NAMALWA (cell line): ENCODE measurements around the gene PCTP.

Source experiments
- DNase-seq: peaks from one replicate; pipeline ENCODE4 v3.0.0-alpha.2; 2015; ENCODE audit warnings: low spot score

PCTP gene

DNA sequence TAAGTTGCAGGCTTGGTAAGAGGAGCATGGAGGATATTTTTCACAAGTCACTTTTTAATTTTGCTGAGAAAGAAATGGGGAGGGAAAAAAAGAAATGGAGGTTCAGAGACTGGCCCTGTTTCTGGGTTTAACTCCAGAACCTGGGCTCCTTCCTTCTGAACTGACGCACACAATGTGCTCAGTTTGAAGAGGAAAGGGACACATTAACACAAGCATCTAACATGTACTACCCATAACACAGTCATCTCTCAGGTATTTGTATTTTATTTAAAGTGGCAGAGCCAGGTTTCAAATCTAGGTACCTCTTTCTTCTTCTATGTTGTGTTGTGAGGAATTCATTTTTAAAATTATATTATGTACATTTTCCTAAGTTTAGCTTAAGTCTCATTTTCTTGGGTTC lies 22.9 kb upstream of the PCTP start:
- no peak for DNase-seq

DNA sequence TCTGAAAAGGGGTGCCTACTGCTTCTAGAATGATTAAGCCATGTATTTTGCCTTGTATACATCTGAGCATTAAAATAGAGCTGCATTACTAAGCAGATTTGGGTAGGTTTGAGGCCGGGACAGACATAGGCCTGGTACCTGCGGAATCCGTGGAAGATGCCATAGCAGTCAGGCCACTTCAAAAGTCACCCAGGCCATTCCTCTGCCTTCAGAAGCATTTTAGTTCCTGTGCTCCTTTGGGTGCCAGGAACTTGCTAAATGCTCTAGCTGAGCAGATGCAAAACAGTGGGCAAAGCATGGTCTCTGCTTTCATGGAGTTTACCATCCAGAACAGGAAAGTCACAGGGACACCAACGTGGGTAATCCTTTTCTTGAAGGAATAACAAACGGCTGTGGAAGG lies 22.5 kb upstream of the PCTP start:
- no peak for DNase-seq

DNA sequence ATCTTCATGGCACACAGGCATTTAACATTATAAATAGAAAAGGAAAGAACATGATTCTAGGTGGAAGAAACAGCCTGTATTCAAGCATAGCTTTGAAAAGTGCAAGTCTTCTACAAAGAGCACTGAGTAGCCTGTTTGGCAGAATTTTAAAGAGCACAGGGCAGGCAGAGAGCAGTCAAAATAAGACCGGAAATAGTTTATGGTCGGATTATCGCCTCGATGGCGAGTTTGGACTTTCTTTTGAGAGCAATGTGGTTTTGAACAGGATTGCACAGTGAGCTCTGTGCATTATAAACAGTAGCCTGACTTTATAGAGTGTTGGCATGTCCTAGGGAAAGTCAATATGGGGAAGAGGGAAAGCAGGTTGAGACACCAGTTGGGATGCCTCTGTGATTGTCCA lies 22.0 kb upstream of the PCTP start:
- DNase-seq = no peak

DNA sequence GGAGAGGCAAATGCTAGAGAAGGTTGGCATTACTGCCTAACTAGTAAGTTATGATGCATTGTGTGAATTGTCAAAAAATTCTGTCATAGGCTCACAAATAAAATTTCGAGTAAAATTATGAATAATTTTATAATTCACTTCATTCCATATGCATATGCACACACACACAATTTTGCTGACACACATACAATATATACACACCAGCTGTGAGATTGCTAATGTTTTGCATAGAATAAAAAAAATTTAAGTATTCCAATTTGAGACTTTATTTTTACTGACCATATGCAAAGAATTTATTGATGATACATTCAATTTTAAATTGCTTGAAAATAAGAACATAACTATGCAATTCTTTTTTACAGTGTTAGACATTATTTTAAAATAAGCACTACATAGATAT lies 21.4 kb upstream of the PCTP start:
- no peak for DNase-seq

DNA sequence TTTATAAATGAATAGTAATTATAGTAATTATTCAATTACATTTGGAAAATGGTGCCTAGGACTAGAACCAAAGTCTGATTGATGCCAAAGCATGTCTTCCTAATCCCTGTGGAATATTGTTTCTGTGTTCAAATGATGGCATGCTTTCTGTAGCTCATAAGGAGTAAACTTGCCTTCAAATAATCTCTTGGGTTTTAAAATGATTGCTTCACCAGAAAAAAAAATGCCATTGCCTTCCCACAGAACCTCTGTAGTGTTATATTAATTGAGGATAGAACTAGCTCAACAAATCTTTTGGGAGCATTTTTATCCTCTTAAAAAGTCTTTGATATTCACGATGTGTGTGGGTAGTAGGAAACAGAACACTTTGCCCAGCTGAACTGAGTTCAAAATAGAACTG lies 20.5 kb upstream of the PCTP start:
- DNase-seq = no peak

DNA sequence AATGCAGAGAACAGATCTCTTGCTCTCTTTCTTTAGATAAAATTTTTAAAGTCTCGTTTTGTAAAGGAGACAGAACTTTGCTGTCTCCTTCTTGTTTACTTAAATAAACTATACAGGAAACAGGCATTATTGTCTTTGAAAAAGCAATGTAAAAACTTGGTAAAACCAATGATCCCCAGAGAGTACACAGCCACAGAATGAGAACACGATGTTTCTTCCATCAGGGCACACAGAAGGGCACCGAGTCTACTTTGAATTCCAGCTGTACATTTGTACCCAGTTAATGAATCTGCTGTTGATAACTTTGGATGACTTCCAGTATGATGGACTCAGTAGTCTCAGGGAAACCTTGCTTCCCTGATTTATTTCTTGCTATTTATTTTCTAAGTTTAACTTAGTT lies 20.0 kb upstream of the PCTP start:
- no peak for DNase-seq

DNA sequence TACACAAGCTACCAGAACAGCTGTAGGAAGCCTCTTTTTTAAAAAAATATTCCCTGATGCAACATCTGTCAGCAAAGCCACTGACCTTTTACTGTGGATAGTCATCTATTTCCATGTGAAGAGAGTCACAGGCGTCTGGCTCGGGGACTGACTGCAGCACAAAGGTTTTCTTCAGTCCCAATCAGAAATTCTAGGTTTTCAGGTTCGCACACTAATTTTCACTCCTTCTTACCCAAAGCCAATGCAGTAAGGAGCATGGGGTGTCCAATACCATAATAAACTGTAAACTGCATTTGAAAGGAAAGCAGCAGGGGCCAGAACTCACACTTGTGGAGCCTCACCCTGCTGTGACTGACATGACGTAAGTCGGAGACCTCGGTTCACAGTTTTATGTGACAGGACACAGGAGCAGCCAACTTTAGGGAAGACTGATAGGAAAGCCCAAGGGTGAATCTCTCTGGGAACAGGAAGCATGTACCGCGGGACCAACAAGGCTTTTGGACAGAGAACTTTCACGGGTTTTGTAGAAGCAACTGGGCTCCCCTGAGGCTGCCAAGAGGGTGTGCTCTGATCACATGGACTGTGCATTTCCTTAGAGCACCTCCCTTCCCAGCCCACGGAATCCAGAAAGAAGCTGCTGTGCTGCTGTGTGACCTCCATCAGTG lies 19.1 kb upstream of the PCTP start:
- DNase-seq = no peak

GRCh38 chr17:55734128-55734781 lies 16.6 kb upstream of the PCTP start:
- peak; percentile 43 for DNase-seq

- peak; percentile 79 for DNase-seq
Observed at GRCh38 chr17:55735731-55736405, 15.0 kb upstream of the PCTP start.

- peak; percentile 23 for DNase-seq
Observed at GRCh38 chr17:55737976-55738501, 12.8 kb upstream of the PCTP start.

GRCh38 chr17:55740511-55741355 lies 10.1 kb upstream of the PCTP start:
- no peak for DNase-seq

DNA sequence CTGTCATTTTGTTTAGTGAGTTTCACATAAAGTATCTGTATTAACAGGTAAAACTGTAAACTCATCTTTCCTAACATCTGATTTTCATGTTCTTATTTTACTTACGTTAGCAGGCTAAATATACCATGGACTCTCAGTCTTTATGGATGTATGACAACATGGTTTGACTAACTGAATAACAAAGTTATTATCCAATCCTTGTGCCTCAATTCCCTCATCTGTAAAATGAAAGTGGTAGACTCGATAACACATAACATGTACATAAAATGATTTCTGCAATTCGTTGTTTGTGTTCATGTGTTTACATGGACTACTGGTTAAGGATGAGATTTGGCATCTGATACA lies 9.5 kb upstream of the PCTP start:
- DNase-seq = no peak

DNA sequence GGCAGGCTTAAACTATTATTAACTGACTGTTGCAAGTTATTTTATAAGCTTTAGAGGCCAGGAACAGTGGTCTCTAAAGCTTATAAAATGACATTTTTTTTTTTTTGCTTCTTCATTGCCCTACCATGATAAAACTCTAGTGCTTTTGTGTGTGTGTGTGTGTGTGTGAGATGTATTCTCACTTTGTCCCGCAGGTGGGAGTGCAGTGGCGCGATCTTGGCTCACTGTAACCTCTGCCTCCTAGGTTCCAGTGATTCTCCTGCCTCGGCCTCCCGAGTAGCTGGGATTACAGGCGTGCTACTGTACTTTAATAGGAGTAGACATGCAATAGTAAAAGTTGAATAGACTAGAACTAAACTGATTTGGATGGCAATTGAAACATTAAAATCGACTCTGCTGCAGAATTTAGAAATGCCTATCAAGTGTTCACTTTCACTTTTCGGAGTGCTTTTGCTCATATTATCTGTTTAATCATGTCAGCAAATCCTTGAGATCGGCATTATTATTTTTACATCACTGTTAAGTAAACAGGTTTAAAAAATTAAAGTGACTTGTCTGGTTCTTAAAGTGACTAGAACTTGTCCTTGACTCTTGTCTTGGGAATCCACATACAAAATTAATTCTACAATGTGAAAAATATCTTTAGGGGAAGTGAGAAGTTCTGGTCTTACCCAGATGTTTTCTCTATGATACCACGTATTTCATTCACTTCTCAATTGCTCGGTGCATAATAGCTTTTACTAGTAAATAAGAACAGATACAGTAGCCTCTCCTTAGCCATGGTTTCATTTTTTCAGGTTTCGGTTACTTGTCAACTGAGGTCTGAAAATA lies 8.4 kb upstream of the PCTP start:
- peak; percentile 51 for DNase-seq

- DNase-seq = no peak
Observed at GRCh38 chr17:55743103-55743679, 7.7 kb upstream of the PCTP start.

- DNase-seq = no peak
Observed at GRCh38 chr17:55745258-55745657, 5.6 kb upstream of the PCTP start.

GRCh38 chr17:55746466-55746865 lies 4.4 kb upstream of the PCTP start:
- DNase-seq = no peak

DNA sequence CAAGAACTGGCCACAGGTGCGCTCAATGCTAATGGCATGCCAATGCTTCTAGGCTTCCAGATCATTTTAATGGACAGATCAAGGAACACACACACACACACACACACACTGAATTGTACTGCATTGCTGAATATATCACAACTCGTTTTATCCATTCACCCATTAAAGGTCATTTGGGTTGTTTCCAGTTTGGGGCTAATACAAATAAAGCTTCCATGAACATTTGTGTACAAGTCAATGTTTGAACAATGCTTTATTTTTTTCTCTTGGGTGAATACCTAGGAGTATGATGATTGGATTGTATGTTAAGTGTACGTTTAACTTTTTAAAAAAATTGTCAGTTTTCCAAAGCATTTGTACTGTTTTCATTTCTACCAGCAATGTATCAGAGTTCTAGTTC lies 3.6 kb upstream of the PCTP start:
- no peak for DNase-seq

DNA sequence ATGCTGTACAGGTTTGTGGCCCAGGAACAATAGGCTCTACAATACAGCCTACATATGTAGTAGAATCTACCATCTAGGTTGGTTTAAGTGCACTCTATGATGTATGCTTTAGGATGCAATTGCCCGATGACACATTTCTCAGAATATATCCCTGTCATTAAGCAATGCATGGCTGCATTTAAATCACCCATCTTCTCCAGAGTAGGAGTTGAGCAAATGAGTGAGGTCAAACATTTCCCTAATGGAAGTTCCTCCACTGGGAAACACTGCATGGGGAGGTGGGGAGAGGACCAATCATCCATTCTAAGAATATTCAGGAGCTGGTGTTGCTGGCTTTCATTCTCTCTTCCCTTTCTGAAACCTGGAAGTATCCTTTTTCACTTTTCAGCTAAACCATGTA lies 2.0 kb upstream of the PCTP start:
- no peak for DNase-seq

GRCh38 chr17:55749985-55750384 lies 866 bp upstream of the PCTP start:
- no peak for DNase-seq

DNA sequence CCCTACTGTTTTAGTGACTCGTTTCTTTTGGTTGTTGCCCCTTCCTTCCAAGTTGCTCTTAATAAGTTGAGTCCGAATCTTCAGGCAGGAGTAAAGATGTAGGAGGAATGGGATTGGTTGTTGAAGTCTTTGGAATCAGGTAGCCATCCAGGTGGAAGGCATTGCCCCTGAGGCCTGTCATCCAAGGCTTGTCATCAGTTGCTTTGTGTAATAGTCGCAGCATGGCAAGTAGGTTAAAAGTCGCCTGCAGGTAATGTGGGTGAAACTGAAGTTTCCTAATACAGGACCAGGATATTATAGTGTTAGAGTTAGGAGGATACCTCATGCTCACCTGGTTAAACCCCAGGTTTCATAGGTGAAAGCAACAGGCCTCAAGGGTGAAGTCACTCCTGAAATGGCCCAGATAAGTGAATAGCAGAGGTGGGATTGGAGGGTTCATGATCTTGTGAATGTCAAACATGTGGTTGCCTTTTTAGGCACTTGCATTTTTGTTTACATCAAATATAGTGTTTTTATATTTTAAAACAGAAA lies 934 bp downstream of the PCTP start:
- no peak for DNase-seq

- DNase-seq = no peak
Observed at GRCh38 chr17:55756689-55757088, 5.8 kb downstream of the PCTP start.
